H1 (cell line): ENCODE results near the gene PEAK3. TPM values are rescaled to one million over a fixed set of nuclear protein-coding genes. Genes with fewer than 3 reads are reported as not detected.

Experiments used
- ASH2L ChIP-seq: fragments of 200-600, 300-600 bp; sonication (generic); IDR thresholded peaks from one replicate; pipeline ENCODE4 v1.7.1; 2017; ENCODE audit warnings: low read length
- BACH1 ChIP-seq: IDR thresholded peaks from 2 replicates; pipeline ENCODE4 v1.6.1; 2012; ENCODE audit warnings: low read length, improper control_type of control experiment
- BRCA1 ChIP-seq: IDR thresholded peaks from 2 replicates; pipeline ENCODE4 v1.6.1; 2012; ENCODE audit warnings: low read depth, low read length, improper control_type of control experiment
- GABPA ChIP-seq: IDR thresholded peaks from 2 replicates; pipeline ENCODE4 v1.6.1; 2011; ENCODE audit warnings: mild to moderate bottlenecking, low read length, moderate library complexity, borderline replicate concordance; ENCODE audit not compliant: insufficient read depth
- JUN ChIP-seq: IDR thresholded peaks from 2 replicates; pipeline ENCODE4 v1.6.1; 2011; ENCODE audit warnings: low read depth, mild to moderate bottlenecking, improper control_type of control experiment, low read length
- RNF2 ChIP-seq: fragments of 200-900, 300-1000 bp; sonication (generic); IDR thresholded peaks from 2 replicates; pipeline ENCODE4 v1.7.1; 2016; ENCODE audit warnings: borderline replicate concordance, low read depth, mild to moderate bottlenecking, antibody characterized with exemption, low read length; ENCODE audit not compliant: poor library complexity, severe bottlenecking; ENCODE audit errors: missing control alignments
- SUZ12 ChIP-seq: fragments of 200-600 bp; sonication (generic); IDR thresholded peaks from 2 replicates; pipeline ENCODE4 v1.6.1; 2012; ENCODE audit warnings: mild to moderate bottlenecking, inconsistent platforms, low read length, moderate library complexity, mixed read lengths
- TAF1 ChIP-seq: IDR thresholded peaks from 2 replicates; pipeline ENCODE4 v1.6.1; 2011; ENCODE audit warnings: mild to moderate bottlenecking, low read depth, low read length
- TCF12 ChIP-seq: IDR thresholded peaks from 2 replicates; pipeline ENCODE4 v1.6.1; 2011; ENCODE audit warnings: low read depth, mild to moderate bottlenecking, low read length
- polyA plus RNA-seq, 7 experiments: library from polyadenylated mRNA; depleted of rRNA in 3 of 7; stranded (reverse) in 5 of 7; unstranded in 2 of 7; fragments of >200 nt in 5 of 7; fragments of 200-250 nt in 2 of 7; gene quantifications; 1 replicate in 5 of 7; 2 replicates in 1 of 7; 4 replicates in 1 of 7; pipeline versions ENCODE4 v1.2.1 to v1.2.3, GENCODE V29; 2011 to 2013; ENCODE audit warnings: missing spikeins in 2 of 7, mixed read lengths in 2 of 7
- total RNA-seq: library from RNA; stranded (reverse); fragmentation: NEBNext Ultra II Directional; extraction: Animal tissue kit (Norgen Biotek cat#: 25700); gene quantifications from 2 replicates; pipeline ENCODE4 v1.2.1, GENCODE V29; 2021
- TF ChIP-seq, protein P1 (sequence below): fragments of 300-600 bp; sonication (generic); IDR thresholded peaks from 2 replicates; pipeline ENCODE4 v1.7.1; 2012; ENCODE audit warnings: low read length, moderate library complexity, mild to moderate bottlenecking, inconsistent platforms; ENCODE audit not compliant: insufficient replicate concordance

Gene PEAK3
- total and polyA plus RNA-seq, 2 of the 8 experiments (the other 6 are each of a cell fraction or from before 2014, with no cell fraction given), result not detected

DNA sequence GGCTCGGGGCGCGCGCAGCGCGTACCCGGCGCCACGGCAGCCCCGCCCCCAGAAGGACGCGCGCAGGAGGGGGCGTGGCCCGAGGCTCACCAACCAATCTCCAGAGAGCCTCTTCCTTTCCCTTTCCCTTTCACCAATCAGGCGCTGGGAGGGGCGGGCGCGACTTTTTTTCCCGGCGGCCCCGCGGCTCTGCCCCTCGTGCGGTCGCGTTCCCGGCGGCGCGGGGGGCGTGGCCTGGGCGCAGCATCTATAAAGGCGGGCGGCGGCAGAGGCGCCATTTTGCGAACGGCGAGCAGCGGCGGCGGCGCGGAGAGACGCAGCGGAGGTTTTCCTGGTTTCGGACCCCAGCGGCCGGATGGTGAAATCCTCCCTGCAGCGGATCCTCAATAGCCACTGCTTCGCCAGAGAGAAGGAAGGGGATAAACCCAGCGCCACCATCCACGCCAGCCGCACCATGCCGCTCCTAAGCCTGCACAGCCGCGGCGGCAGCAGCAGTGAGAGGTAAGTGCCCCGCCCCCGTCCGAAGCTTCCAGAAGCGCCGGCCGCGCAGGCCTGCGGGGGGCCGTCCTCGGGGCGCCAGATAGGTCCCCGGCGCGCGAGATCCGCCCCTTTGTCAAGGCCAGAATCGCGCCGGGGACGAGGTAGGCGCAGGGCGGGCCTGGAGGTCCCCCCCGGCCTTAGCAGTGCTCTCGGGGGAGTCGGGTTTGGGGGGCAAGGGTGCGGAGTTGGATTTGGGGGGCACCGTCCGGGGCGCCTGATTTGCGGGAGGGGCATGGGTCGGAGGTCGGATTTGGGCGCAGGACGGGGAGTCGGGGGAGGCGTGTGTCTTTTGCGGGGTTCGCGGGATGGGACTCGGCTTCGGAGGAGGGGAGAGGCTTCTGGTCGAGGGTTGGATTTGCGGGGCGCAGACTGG, 12.5 kb downstream of the PEAK3 start (continued):
- TF ChIP-seq, protein P1, sequence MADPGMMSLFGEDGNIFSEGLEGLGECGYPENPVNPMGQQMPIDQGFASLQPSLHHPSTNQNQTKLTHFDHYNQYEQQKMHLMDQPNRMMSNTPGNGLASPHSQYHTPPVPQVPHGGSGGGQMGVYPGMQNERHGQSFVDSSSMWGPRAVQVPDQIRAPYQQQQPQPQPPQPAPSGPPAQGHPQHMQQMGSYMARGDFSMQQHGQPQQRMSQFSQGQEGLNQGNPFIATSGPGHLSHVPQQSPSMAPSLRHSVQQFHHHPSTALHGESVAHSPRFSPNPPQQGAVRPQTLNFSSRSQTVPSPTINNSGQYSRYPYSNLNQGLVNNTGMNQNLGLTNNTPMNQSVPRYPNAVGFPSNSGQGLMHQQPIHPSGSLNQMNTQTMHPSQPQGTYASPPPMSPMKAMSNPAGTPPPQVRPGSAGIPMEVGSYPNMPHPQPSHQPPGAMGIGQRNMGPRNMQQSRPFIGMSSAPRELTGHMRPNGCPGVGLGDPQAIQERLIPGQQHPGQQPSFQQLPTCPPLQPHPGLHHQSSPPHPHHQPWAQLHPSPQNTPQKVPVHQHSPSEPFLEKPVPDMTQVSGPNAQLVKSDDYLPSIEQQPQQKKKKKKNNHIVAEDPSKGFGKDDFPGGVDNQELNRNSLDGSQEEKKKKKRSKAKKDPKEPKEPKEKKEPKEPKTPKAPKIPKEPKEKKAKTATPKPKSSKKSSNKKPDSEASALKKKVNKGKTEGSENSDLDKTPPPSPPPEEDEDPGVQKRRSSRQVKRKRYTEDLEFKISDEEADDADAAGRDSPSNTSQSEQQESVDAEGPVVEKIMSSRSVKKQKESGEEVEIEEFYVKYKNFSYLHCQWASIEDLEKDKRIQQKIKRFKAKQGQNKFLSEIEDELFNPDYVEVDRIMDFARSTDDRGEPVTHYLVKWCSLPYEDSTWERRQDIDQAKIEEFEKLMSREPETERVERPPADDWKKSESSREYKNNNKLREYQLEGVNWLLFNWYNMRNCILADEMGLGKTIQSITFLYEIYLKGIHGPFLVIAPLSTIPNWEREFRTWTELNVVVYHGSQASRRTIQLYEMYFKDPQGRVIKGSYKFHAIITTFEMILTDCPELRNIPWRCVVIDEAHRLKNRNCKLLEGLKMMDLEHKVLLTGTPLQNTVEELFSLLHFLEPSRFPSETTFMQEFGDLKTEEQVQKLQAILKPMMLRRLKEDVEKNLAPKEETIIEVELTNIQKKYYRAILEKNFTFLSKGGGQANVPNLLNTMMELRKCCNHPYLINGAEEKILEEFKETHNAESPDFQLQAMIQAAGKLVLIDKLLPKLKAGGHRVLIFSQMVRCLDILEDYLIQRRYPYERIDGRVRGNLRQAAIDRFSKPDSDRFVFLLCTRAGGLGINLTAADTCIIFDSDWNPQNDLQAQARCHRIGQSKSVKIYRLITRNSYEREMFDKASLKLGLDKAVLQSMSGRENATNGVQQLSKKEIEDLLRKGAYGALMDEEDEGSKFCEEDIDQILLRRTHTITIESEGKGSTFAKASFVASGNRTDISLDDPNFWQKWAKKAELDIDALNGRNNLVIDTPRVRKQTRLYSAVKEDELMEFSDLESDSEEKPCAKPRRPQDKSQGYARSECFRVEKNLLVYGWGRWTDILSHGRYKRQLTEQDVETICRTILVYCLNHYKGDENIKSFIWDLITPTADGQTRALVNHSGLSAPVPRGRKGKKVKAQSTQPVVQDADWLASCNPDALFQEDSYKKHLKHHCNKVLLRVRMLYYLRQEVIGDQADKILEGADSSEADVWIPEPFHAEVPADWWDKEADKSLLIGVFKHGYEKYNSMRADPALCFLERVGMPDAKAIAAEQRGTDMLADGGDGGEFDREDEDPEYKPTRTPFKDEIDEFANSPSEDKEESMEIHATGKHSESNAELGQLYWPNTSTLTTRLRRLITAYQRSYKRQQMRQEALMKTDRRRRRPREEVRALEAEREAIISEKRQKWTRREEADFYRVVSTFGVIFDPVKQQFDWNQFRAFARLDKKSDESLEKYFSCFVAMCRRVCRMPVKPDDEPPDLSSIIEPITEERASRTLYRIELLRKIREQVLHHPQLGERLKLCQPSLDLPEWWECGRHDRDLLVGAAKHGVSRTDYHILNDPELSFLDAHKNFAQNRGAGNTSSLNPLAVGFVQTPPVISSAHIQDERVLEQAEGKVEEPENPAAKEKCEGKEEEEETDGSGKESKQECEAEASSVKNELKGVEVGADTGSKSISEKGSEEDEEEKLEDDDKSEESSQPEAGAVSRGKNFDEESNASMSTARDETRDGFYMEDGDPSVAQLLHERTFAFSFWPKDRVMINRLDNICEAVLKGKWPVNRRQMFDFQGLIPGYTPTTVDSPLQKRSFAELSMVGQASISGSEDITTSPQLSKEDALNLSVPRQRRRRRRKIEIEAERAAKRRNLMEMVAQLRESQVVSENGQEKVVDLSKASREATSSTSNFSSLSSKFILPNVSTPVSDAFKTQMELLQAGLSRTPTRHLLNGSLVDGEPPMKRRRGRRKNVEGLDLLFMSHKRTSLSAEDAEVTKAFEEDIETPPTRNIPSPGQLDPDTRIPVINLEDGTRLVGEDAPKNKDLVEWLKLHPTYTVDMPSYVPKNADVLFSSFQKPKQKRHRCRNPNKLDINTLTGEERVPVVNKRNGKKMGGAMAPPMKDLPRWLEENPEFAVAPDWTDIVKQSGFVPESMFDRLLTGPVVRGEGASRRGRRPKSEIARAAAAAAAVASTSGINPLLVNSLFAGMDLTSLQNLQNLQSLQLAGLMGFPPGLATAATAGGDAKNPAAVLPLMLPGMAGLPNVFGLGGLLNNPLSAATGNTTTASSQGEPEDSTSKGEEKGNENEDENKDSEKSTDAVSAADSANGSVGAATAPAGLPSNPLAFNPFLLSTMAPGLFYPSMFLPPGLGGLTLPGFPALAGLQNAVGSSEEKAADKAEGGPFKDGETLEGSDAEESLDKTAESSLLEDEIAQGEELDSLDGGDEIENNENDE, result no peak
- TF ChIP-seq TCF12, result no peak
- TF ChIP-seq BACH1, result no peak
- peak; percentile 99 for TF ChIP-seq TAF1
- TF ChIP-seq ASH2L, result peak; percentile 71
- TF ChIP-seq GABPA, result no peak
- no peak for TF ChIP-seq BRCA1
- no peak for TF ChIP-seq SUZ12
- no peak for TF ChIP-seq RNF2
- no peak for TF ChIP-seq JUN
